HT1080 (cell line): Measurements from ENCODE around the gene ANKRD13A. TPM values are rescaled to one million over a fixed set of nuclear protein-coding genes. Genes with fewer than 3 reads are reported as not detected.
"Not testable (repeated sequence)": the region's sequence is repeated elsewhere in the genome, so short reads cannot be mapped to it uniquely, and the experiment has no call there.

Source experiments
- DNase-seq: peaks from one replicate; pipeline ENCODE4 v3.0.0-alpha.2; 2015; ENCODE audit warnings: low read depth
- total RNA-seq: library from RNA; depleted of rRNA; stranded (reverse); fragments of >200 nt; shearing (Covaris generic); gene quantifications from 2 replicates; pipeline ENCODE4 v1.2.3, GENCODE V29; 2014

The ANKRD13A gene
- total RNA-seq, 1 experiment from 2014 or later: 36.4 TPM

DNA sequence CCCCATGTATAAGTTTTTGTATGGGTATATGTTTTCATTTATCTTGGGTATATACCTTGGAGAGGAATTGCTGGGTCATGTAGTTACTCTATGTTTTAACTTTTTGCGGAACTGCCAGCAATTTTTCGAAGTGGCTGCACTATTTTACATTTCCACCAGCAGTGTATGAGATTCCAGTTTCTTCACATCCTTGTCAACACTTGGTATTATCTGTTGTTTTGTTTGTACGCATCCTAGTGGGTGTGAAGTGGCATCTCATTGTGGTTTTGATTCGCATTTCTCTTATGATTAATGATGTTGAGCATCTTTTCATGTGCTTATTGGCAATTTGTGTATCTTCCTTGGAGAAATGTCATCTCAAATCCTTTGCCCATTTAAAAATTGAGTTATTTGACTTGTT is 6.9 kb downstream of the ANKRD13A start:
- no peak for DNase-seq

DNA sequence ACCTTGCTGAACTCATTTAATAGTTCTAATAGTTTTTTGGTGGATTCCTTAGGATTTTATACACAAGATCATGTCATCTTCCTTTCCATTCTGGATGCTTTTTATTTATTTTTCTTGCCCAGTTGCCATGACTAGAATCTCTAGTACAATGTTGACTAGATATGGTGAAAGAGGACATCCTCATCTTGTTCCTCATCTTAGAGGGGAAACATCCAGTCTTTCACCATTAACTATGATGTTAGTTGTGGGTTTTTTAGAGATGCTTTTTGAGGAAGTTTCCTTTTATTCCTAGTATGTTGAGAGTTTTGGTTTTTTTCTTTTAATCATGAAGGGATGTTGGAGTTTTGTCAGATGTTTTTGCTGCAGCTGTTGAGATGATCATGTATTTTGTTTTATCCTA is 8.7 kb downstream of the ANKRD13A start:
- DNase-seq: no peak

DNA sequence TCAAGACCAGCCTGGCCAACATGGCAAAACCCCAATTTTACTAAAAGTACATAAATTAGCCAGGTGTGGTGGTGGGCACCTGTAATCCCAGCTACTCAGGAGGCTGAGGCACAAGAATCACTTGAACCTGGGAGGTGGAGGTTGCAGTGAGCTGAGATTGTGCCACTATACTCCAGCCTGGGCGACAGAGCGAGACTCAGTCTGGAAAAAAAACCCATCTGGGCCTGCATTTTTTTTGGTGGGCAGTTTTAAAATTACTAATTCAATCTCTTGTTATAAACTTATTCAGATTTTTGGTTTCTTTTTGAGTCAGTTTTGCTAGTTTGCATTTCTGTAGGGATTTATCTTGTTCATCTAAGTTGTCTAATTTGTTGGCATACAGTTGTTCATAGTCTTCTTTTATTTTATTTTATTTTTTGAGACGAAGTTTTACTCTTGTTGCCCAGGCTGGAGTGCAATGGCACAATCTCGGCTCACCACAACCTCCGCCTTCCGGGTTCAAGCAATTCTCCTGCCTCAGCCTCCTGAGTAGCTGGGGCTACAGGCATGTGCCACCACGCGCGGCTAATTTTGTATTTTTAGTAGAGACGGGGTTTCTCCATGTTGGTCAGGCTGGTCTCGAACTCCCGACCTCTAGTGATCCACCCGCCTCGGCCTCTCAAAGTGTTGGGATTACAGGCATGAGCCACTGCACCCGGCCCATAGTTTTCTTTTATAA is 9.6 kb downstream of the ANKRD13A start:
- DNase-seq: not testable (repeated sequence)

DNA sequence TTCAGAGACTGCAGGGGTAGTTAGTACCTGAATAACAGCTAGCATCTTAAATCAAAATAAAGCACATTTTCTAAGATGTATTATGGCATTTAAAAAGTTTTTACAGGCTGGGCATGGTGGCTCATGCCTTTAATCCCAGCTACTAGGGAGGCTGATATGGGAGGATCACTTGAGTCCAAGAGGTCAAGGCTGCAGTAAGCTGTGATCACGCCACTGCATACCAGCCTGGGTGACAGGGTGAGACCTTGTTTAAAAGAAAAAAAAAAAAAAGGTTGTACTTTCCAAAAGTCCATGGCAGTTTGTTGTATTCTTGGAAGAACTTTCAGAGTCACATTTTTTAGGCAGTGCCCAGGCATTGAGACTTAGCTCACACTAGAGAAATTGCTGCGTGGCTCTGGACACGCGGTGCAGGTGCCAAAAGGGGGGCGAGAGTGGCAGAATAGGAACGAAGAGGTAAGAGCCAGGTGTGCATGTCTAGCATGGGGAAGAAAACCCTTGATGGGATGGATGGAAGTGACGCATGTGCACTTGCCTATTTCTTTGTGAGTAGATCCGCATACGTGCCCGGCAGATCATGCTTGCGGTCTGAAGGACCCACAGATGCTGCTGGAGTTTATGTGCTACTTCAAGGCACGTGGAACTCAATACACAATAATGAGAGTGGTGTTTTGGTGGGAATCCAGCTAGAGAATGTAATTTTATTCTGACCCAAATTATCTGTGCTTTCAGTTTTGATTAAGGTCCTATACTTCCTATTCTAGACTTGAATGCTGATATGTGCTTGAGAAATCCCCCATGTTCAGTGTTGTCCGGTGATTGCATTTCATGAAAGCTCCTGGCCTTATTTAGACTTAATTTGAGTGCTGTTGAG is 11.9 kb downstream of the ANKRD13A start:
- no peak for DNase-seq

DNA sequence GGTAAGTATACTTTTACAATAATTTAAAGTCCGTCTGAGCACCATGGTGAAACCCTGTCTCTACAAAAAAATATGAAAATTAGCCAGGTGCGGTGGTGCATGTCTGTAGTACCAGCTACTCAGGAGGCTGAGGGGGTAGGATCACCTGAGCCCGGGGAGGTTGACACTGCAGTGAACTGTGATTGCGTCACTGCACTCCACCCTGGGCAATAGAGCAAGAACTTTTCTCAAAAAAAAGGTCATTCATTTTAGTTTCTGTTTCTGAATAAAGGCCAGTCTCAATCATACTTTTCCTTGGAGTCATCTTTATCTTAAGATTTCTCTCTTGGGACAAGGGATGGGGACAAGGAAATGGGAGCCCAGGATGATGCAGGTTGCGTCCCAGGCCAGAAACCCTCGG is 12.9 kb downstream of the ANKRD13A start:
- DNase-seq: no peak

DNA sequence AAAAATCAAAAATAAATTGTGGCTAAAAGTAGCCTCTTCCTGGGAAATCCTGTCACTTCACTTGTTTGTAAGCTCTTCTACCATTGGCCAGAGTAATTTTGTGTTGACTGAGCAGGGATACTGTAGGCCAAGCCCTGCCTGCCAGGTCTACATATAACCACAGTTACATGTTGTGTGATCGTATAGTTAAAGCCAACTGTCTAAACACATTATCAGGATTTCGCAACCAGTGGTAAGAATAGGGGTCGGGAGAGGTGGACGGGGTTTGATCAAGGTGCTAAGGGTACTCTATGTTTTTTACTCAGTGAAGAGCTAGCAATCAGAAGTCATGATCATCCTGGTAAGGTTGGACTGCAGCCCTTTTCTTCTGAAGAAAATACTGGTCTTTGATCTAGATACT is 13.4 kb downstream of the ANKRD13A start:
- no peak for DNase-seq

DNA sequence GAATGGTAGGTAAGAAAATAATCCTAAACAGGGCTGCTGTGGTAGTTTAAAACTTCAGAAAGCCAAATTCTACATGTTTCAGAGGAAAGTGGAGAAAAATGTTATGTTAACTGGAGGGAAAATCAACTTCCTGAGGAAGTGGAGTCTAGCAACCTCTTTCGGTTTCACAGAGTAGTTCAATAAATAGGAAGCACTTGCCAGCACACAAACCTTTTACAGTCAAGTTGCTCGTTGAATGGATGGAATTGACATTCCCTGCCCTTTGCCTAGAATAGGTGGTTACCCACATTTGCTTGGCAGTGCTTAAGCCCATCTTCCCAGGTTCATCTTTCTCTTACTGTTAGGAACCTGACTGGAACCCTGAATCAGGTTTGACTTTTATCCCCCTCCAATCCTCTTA is 15.9 kb downstream of the ANKRD13A start:
- DNase-seq: no peak

DNA sequence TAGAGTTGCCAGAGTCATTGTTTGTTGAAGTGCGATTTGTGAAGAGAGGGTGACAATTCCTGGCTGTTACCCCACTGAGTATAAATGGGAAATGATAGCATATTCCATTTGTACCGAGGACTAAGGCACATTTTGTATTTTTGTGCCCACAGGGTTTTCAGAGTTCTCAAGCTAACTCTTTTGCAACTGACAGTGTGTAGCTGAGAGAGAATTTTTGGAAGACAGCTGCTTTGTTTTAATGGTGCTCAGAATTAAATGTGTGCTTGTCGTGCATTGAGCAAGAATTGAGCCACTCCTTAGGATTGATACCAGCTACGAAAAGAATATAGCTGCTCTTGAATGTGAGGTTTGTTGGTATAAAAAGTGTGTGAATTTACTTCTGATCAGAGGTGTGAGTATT is 21.7 kb downstream of the ANKRD13A start:
- DNase-seq: no peak

DNA sequence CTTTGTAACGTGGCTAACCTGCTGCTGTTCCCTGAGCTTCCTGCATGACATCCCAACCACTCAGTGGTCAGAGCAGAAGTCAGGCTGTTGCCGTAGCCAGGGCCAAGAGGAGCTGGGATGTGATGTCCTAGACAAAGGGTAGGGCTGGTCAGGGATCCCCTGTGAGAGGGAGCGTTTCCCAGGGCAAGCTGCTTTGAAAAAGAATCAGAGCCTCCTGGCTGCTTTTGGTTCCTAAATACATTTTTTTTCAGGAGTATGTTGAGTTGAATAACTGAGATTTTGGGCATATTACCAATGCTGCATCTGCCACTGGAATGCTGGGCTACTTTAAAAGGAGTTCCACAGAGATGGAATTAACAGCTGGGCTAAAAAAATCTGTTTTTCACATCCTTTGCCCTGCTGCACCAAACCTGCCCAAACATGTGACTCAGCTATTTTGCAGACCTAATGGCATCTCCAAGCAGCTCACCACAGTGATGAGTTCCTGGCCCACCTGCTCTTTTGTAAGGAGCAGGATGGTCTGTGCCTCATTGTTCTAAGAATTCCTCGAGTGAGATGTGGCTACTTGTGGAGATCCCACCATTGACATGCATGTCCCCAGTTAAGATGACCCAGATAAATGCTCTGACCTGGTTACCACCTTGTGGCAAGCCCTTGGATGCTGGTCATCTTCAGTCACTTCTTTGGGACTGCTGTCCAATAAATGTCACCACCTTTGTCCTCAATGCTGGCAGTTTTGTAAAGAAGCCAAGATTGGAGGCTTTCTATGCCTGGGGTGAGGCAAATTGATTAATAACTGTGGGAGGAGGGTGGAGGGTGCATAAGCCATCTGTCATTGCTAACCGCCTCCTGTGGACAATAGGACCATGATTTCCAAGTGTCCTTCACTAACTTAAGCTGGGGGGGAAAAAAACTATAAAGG is 24.1 kb downstream of the ANKRD13A start:
- peak; percentile 16 for DNase-seq

DNA sequence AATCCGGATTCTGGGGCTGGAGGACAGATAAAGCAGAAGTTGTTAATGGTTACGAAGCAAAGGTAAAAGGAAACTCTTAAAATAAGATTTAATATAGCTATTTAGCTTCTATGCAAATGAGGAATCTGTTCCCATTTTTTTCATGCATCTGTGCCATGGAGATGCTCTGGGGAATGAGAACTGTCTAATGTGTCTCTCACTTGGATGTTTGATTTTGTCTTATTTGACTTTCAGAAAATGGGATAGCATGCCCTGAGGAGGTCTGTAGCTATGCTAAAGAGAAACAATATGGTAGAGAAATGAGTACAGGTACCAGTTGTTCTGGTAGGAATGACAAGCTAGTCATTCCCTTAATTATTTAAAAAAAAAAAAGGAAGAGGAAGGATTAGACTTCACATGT is 24.8 kb downstream of the ANKRD13A start:
- DNase-seq: no peak

DNA sequence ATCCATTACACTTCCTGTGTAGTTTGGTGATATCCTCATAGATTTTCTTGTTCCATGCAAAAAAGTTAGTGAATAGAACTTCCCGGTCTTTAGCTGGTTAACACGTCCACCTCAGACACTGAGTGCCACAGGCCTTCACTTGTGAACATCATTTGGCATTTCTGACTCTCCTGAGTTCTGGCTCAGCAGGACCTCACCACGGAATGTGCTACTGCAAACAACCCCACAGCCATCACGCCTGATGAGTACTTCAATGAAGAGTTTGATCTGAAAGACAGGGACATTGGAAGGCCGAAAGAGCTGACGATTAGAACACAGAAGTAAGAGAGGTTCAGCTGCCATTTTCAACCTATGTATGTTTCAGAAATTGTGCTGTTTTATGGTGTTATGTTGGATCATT is 29.1 kb downstream of the ANKRD13A start:
- DNase-seq: no peak

DNA sequence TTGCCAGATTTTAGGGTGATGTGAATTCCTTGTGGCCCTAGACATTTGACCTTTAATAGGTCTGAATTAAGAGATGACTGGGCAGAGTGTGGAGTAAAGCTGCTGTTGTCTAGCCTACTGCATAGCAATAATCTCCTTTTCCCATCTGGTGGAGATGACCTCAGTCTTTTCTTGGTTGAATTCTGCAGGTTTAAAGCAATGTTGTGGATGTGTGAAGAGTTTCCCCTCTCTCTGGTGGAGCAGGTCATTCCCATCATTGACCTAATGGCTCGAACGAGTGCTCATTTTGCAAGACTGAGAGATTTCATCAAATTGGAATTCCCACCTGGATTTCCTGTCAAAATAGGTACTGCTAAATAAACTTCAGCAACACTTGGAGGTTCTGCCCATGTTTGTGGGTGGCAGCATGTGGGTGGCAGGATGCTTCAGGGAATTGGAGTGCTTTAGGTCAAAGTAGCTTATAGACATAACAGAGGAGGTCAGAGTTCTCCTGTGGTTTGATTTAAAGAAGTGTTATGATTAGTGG is 30.1 kb downstream of the ANKRD13A start:
- DNase-seq: no peak

DNA sequence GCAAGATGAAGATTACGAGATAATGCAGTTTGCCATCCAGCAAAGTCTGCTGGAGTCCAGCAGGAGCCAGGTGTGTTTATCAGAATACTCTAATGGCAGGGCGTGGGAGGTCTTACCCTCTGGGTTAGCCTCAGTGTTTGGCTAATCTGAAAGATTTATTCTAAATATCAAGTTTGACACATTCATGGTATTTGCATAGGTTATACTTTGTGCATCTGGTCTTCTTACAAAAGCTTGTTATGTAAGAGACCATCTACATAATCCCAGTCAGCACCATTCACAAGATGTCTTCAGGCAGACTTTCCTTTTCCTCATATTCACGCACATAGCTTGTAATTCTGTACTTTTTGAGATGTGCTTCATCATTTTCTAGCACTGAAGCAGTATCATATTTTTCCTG is 34.7 kb downstream of the ANKRD13A start:
- DNase-seq: no peak

DNA sequence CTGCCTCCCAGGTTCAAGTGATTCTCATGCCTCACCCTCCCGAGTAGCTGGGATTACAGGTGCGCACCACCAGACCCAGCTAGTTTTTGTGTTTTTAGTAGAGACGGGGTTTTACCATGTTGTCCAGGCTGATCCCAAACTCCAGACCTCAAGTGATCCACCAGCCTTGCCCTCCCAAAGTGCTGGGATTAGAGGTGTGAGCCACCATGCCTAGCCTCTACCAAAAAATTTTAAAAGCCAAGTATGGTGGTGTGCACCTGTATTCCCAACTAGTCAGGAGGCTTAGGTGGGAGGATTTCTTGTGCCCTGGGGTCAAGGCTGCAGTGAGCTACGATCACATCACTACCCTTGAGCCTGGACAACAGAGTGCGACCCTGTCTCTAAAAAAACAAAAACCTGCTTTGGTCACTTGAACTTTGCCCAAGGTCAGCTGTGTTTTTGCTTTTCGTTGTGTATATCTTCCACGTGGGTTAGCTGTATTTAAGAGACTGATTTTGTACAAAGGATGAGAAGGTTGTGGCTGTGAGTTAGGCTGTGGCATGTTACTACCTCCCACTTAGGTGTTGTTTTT is 36.4 kb downstream of the ANKRD13A start:
- no peak for DNase-seq

DNA sequence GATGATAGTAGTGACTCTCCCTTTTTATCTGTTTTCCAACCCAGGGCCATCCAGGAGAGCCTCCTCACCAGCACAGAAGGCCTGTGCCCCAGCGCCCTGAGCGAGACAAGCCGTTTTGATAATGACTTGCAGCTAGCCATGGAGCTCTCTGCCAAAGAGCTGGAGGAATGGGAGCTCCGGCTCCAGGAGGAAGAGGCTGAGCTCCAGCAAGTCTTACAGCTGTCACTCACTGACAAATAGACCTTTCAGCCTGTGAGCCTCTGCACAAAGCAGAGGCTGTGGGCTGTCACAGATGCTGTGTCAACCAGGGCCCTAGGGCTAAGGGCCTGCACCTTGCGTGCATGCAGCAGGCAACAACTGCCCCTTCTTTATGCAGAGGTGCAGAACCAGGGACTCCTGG is 38.1 kb downstream of the ANKRD13A start:
- DNase-seq: no peak

DNA sequence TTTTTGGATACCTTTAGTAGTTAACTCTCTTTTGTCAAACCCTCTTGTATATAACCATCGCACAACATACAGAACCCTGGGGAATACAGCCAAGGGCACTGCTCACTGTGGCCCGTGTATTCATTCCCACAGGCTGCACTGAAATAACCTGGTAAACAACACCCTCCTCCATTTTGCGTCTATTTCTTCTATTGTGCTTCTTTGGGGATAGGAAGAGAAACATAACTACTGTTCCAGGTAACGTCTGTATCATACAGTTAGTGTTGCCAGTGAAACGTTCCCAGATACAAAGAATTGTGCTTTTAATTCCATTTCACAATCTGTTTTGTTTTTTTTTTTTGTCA is 39.5 kb downstream of the ANKRD13A start:
- no peak for DNase-seq

DNA sequence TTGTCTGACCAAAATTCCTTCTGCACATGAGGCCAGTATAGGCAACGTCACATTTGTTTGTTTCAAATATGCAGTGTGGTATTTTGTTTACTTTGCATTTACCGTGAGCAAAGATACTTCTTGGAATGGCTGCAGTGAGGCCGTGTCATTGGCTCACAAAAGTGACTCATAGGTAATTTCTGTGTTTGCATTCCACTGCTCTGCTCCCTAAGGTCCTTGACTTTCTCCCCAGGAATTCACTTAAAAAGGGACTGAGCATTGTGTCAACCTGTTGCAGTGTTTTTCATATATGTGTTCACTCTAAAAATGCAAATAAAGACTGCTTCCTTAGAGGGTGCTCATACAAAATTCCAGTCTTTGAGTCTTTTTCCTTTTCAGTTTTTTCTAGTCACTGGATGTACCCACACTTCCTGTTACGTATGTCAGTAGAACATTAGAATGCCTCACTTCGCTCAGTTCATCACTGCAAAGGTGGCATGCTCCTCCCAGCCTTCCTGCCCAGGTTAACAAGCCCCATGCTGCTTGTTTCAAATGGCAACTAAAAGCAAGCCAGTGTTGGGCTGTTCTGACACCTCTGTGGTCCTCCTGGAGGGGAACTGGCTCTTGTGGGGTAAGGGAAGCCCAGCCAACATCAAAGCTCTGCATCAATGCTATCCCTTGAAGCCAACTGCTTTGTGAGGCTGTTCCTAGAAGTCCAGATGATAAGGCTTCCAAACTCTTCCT is 40.0 kb downstream of the ANKRD13A start:
- DNase-seq: peak; percentile 87

DNA sequence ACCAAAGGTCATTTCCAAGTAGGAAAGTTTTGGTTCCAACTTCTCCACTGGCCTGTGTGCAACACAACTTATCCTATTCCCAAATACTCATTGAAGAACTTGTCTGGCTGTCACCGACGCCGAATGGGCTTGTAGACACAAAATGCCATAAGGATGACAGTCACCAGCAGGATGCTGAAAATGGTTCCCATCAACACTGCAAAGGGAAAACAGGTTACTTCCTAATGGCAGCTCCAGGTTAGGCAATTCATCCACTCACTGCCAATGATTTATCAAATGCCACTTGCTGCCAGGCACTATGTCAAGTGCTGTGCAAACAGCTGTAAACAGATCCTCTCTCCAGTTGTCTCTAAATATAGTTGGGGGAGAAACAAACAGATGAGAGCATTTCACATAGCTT is 43.0 kb downstream of the ANKRD13A start:
- DNase-seq: no peak

DNA sequence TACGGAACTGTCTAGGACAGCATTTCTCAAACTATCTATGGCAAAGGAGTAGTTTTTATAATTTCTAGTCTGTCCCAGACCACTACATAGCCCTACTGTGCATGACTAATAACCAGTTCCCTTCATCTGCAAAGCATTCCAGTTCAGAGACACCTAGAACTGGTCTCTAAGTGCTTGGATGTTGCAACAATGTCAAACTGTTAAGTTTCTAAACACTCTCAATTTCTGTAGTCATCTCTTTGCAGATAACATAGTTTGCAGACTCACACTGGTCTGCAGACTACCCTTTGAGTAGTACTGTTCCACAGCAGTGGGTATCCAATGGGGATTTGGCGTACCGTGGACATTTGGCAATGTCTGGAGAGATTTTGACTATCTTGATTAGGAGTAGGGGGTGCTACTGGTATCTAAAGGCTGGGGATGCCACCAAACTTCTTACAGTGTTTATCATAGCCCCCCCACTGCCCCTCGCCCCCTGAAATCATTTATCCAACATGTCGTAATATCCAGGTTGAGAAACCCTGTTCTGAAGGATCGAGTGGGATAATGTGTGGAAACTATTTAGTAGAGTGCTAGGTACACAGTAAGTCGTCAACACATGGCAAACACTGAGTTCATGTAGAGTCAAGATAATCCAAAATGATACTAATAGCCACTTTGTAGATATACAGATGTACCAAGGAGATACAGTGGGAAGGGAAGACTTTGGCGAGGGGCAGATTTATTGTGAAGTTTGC is 47.4 kb downstream of the ANKRD13A start:
- no peak for DNase-seq
